ENCODE data around the gene GNB1. TPM values are rescaled to one million over a fixed set of nuclear protein-coding genes. Genes with fewer than 3 reads are reported as not detected.

Gene GNB1
- total and polyA plus RNA-seq, 7 donors = 32.3 to 100 (median 70.1) TPM

GRCh38 chr1:1758692-1759455 lies 132.0 kb downstream of the GNB1 start:
- peak; percentile 73 to 82 for DNase-seq
- Histone ChIP-seq H3K9me3 (no peaks in the 10 kb centered on the region), H3K27me3 (ENCODE audit: insufficient read depth in 3 of 3, low read length in 2 of 3) (no peaks in the 10 kb centered on the region), H3K4me1 (peaks cover 18% of the 10 kb centered on the region), H3K36me3 (ENCODE audit: insufficient read depth in 1 of 2, low read depth in 1 of 2) (peaks cover 3 to 78% of the 10 kb centered on the region in 2 donors), H3K4me3 (no peak overlapping the region), H3K27ac (peak overlapping the region; percentile 69)
- 61 to 68% (median 65%) methylated on average over 34 of the region's 34 CpGs for WGBS, 3 donors
- intact Hi-C loops (cut with DNase I) = loop anchor here (5.0 kb wide), 2 partner anchors 133 to 148 kb away; partner anchors contain the start of gene GNB1 (in 1 of the 2)
- TF ChIP-seq CTCF (IDR thresholded peaks at IDR 0.05) = no peak
- ATAC-seq = peak; percentile 62 to 73 (median 71)

GRCh38 chr1:1758059-1758621 lies 132.7 kb downstream of the GNB1 start:
- intact Hi-C loops (cut with DNase I) = loop anchor here (5.0 kb wide), 2 partner anchors 134 to 149 kb away; partner anchors contain the start of gene GNB1 (in 1 of the 2)
- H3K9me3 ChIP-seq = no peaks in the 10 kb centered on the region
- peak overlapping the region; percentile 69 for H3K27ac ChIP-seq

GRCh38 chr1:1757422-1758058 lies 133.3 kb downstream of the GNB1 start:
- H3K4me3 ChIP-seq = no peak overlapping the region
- 83 to 90% (median 84%) methylated on average over 25 of the region's 25 CpGs for WGBS, 3 donors
- H3K9me3 ChIP-seq = no peaks in the 10 kb centered on the region
- DNase-seq (no peak), ATAC-seq (no peak)
- H3K27ac ChIP-seq = peak overlapping the region; percentile 69
- H3K4me1 ChIP-seq = peaks cover 21% of the 10 kb centered on the region
- no peaks in the 10 kb centered on the region for H3K27me3 ChIP-seq (ENCODE audit: insufficient read depth in 3 of 3, low read length in 2 of 3)
- no peak for TF ChIP-seq CTCF (IDR thresholded peaks at IDR 0.05)
- intact Hi-C loops (cut with DNase I) = loop anchor here (5.0 kb wide), 2 partner anchors 135 to 150 kb away; partner anchors contain the start of gene GNB1 (in 1 of the 2)
- peaks cover 3 to 77% of the 10 kb centered on the region in 2 donors for H3K36me3 ChIP-seq (ENCODE audit: insufficient read depth in 1 of 2, low read depth in 1 of 2)

More at GRCh38 chr1:1758059-1758621, 132.7 kb downstream of the GNB1 start:
- H3K27me3 ChIP-seq (ENCODE audit: insufficient read depth in 3 of 3, low read length in 2 of 3) = no peaks in the 10 kb centered on the region
- H3K4me1 ChIP-seq = peaks cover 21% of the 10 kb centered on the region
- H3K36me3 ChIP-seq (ENCODE audit: insufficient read depth in 1 of 2, low read depth in 1 of 2) = peaks cover 3 to 78% of the 10 kb centered on the region in 2 donors
- ATAC-seq (peak; percentile 11 to 53 (median 30)), DNase-seq (no peak)
- WGBS, 3 donors = 83 to 90% (median 86%) methylated on average over 27 of the region's 27 CpGs
- no peak for TF ChIP-seq CTCF (IDR thresholded peaks at IDR 0.05)
- no peak overlapping the region for H3K4me3 ChIP-seq

GRCh38 chr1:1756661-1757421 lies 134.0 kb downstream of the GNB1 start:
- ATAC-seq = no peak
- no peak for TF ChIP-seq CTCF (IDR thresholded peaks at IDR 0.05)
- Histone ChIP-seq H3K4me1 (peaks cover 21% of the 10 kb centered on the region), H3K36me3 (ENCODE audit: insufficient read depth in 1 of 2, low read depth in 1 of 2) (peaks cover 2 to 77% of the 10 kb centered on the region in 2 donors), H3K27me3 (ENCODE audit: insufficient read depth in 3 of 3, low read length in 2 of 3) (no peaks in the 10 kb centered on the region), H3K9me3 (no peaks in the 10 kb centered on the region), H3K27ac (no peak overlapping the region), H3K4me3 (no peak overlapping the region)
- DNase-seq = no peak
- 90 to 91% (median 91%) methylated on average over 30 to 33 of the region's 33 CpGs for WGBS, 3 donors
- intact Hi-C loops (cut with DNase I) = loop anchor here (5.0 kb wide), 2 partner anchors 135 to 150 kb away; partner anchors contain the start of gene GNB1 (in 1 of the 2)
